HL-60 (cell line): ENCODE data around the gene ENOX2.

Source experiments
- CTCF ChIP-seq: IDR thresholded peaks from one replicate; pipeline ENCODE4 v1.5.1; 2011; ENCODE audit warnings: low read length, control low read depth, inconsistent platforms; ENCODE audit not compliant: insufficient read depth
- TF ChIP-seq, protein P1 (sequence below): IDR thresholded peaks from 2 replicates; pipeline ENCODE4 v1.6.1; 2012; ENCODE audit warnings: low read depth; ENCODE audit not compliant: insufficient replicate concordance

- TF ChIP-seq, protein P1, sequence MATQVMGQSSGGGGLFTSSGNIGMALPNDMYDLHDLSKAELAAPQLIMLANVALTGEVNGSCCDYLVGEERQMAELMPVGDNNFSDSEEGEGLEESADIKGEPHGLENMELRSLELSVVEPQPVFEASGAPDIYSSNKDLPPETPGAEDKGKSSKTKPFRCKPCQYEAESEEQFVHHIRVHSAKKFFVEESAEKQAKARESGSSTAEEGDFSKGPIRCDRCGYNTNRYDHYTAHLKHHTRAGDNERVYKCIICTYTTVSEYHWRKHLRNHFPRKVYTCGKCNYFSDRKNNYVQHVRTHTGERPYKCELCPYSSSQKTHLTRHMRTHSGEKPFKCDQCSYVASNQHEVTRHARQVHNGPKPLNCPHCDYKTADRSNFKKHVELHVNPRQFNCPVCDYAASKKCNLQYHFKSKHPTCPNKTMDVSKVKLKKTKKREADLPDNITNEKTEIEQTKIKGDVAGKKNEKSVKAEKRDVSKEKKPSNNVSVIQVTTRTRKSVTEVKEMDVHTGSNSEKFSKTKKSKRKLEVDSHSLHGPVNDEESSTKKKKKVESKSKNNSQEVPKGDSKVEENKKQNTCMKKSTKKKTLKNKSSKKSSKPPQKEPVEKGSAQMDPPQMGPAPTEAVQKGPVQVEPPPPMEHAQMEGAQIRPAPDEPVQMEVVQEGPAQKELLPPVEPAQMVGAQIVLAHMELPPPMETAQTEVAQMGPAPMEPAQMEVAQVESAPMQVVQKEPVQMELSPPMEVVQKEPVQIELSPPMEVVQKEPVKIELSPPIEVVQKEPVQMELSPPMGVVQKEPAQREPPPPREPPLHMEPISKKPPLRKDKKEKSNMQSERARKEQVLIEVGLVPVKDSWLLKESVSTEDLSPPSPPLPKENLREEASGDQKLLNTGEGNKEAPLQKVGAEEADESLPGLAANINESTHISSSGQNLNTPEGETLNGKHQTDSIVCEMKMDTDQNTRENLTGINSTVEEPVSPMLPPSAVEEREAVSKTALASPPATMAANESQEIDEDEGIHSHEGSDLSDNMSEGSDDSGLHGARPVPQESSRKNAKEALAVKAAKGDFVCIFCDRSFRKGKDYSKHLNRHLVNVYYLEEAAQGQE, result peak; percentile 70
- no peak for TF ChIP-seq CTCF
These were observed 253.3 kb downstream of the ENOX2 start for GRCh38 chrX:130649738-130650137.
